Calu3 (cell line): ENCODE data around the gene ZNF454. TPM values are rescaled to one million over a fixed set of nuclear protein-coding genes. Genes with fewer than 3 reads are reported as not detected.

Source experiments
- Bru-seq: library from RNA; stranded (reverse); fragments of 400-500 nt; gene quantifications from one replicate; lab custom pipeline; 2021; lab: Mats Ljungman, UMichigan
- BruChase-seq, 2 experiments: library from RNA; stranded (reverse); fragments of 400-500 nt; gene quantifications; one replicate each; lab custom pipeline; 2021; lab: Mats Ljungman, UMichigan
- BruUV-seq: library from RNA; stranded (reverse); fragments of 400-500 nt; replicated peaks from 2 replicates; lab custom pipeline; 2021; lab: Mats Ljungman, UMichigan
- CTCF ChIA-PET: fragments of 300-600 bp; sonication (Branson Sonifier 250); formaldehyde crosslinking; loops from one replicate; lab custom pipeline; 2022; ENCODE audit warnings: antibody characterized with exemption; lab: Charles Lee
- DNase-seq: peaks from one replicate; pipeline ENCODE4 v3.0.0; 2022
- H3K27ac Mint-ChIP-seq: one replicate; pipeline ENCODE4 v1.8.0; 2022; ENCODE audit warnings: mixed read lengths; ENCODE audit not compliant: unreplicated experiment
- H3K27me3 Mint-ChIP-seq: one replicate; pipeline ENCODE4 v1.8.0; 2022; ENCODE audit warnings: mixed read lengths; ENCODE audit not compliant: unreplicated experiment
- H3K36me3 Mint-ChIP-seq: one replicate; pipeline ENCODE4 v1.8.0; 2022; ENCODE audit warnings: mild to moderate bottlenecking, moderate library complexity, mixed read lengths; ENCODE audit not compliant: insufficient read depth, unreplicated experiment
- H3K4me1 Mint-ChIP-seq: one replicate; pipeline ENCODE4 v1.8.0; 2022; ENCODE audit warnings: mild to moderate bottlenecking, low read depth, mixed read lengths; ENCODE audit not compliant: unreplicated experiment
- H3K4me3 Mint-ChIP-seq: one replicate; pipeline ENCODE4 v1.8.0; 2022; ENCODE audit warnings: mild to moderate bottlenecking, low read depth, moderate library complexity, mixed read lengths; ENCODE audit not compliant: unreplicated experiment
- H3K9me3 Mint-ChIP-seq: one replicate; pipeline ENCODE4 v1.8.0; 2022; ENCODE audit warnings: low read depth, mixed read lengths; ENCODE audit not compliant: unreplicated experiment
- intact Hi-C: fragments of 100-400 bp; cut with micrococcal nuclease; formaldehyde crosslinking; loops from one replicate; pipeline ENCODE4 v1.10.0; 2022; ENCODE audit not compliant: unreplicated experiment
- long read RNA-seq: library from polyadenylated mRNA; stranded (forward); transcript quantifications from one replicate; pipeline ENCODE4 v2.0.0, GENCODE V29; 2022
- total RNA-seq: library from RNA; stranded (reverse); gene quantifications from 2 replicates; pipeline ENCODE4 v1.2.3, GENCODE V29; 2022
- TF ChIP-seq, protein P1 (sequence below): fragments of 200-600 bp; IDR thresholded peaks from one replicate; pipeline ENCODE4 v1.8.0; 2022; ENCODE audit warnings: antibody characterized with exemption; ENCODE audit not compliant: unreplicated experiment

ZNF454 gene
- not detected in 2 replicates for total RNA-seq
- Bru-seq, nascent RNA, result percentile 4 among the genes with signal in this experiment
- percentile 9 among the genes with signal in this experiment for BruChase-seq, experiment 1, labeled RNA remaining after a 6-hour chase
- percentile 11 among the genes with signal in this experiment for BruChase-seq, experiment 2, labeled RNA remaining after a 2-hour chase
- long read RNA-seq, result 0 reads

- no peak within 1 kb of the TSS for H3K27ac Mint-ChIP-seq
- H3K27me3 Mint-ChIP-seq, result no peaks in the 10 kb centered on the region
- H3K9me3 Mint-ChIP-seq, result peaks cover 29% of the 10 kb centered on the region
- intact Hi-C loops, result no loop called here
- H3K4me1 Mint-ChIP-seq, result no peaks in the 10 kb centered on the region
- TF ChIP-seq, protein P1, sequence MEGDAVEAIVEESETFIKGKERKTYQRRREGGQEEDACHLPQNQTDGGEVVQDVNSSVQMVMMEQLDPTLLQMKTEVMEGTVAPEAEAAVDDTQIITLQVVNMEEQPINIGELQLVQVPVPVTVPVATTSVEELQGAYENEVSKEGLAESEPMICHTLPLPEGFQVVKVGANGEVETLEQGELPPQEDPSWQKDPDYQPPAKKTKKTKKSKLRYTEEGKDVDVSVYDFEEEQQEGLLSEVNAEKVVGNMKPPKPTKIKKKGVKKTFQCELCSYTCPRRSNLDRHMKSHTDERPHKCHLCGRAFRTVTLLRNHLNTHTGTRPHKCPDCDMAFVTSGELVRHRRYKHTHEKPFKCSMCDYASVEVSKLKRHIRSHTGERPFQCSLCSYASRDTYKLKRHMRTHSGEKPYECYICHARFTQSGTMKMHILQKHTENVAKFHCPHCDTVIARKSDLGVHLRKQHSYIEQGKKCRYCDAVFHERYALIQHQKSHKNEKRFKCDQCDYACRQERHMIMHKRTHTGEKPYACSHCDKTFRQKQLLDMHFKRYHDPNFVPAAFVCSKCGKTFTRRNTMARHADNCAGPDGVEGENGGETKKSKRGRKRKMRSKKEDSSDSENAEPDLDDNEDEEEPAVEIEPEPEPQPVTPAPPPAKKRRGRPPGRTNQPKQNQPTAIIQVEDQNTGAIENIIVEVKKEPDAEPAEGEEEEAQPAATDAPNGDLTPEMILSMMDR, result no peak
- no peaks in the 10 kb centered on the region for H3K36me3 Mint-ChIP-seq
- BruUV-seq, result no TSS peak
- H3K4me3 Mint-ChIP-seq, result no peak within 1 kb of the TSS
- no peak for DNase-seq
- CTCF ChIA-PET, result no interaction called here
Observed at GRCh38 chr5:178940569-178941360, at the start of gene ZNF454. TSS of gene ZNF454 (plus strand) at chr5:178941198. CDS start at chr5:178942792, 1,594 bp downstream.

GRCh38 chr5:178895615-178896571 is 45.1 kb upstream of the ZNF454 start, which contains the start of gene ZFP2:
TSS of gene ZFP2 (plus strand) at chr5:178895913. CDS start at chr5:178931314, 35,401 bp downstream.
- intact Hi-C loops, result no loop called here
- peak within 1 kb of the TSS; percentile 82 for H3K4me3 Mint-ChIP-seq
- H3K27me3 Mint-ChIP-seq, result no peaks in the 10 kb centered on the region
- H3K9me3 Mint-ChIP-seq, result peaks cover 21% of the 10 kb centered on the region
- peak; percentile 68 for DNase-seq
- BruUV-seq, result no TSS peak
- CTCF ChIA-PET, result interaction anchor here (0.6 kb wide), 1 partner anchor 580 kb away, joined by 3 read pairs; no protein-coding TSS in a partner anchor
- H3K27ac Mint-ChIP-seq, result peak within 1 kb of the TSS; percentile 58
- no peaks in the 10 kb centered on the region for H3K4me1 Mint-ChIP-seq
- TF ChIP-seq, protein P1, result no peak
- H3K36me3 Mint-ChIP-seq, result peaks cover 23% of the 10 kb centered on the region

- intact Hi-C loops, result no loop called here
- Mint-ChIP-seq H3K4me3 (no peak overlapping the region), H3K27ac (no peak overlapping the region), H3K27me3 (no peaks in the 10 kb centered on the region), H3K36me3 (peaks cover 17% of the 10 kb centered on the region), H3K9me3 (peaks cover 29% of the 10 kb centered on the region), H3K4me1 (no peaks in the 10 kb centered on the region)
- CTCF ChIA-PET, result no interaction called here
- TF ChIP-seq, protein P1, result no peak
- DNase-seq, result no peak
- BruUV-seq, result no TSS peak
Observed at GRCh38 chr5:178899289-178899688, 41.7 kb upstream of the ZNF454 start.

- no TSS peak for BruUV-seq
- DNase-seq, result no peak
Observed at GRCh38 chr5:178902849-178903248, 38.1 kb upstream of the ZNF454 start.

More at GRCh38 chr5:178902849-178903248, 38.1 kb upstream of the ZNF454 start:
- TF ChIP-seq, protein P1, result no peak
- Mint-ChIP-seq H3K4me3 (no peak overlapping the region), H3K27ac (no peak overlapping the region), H3K27me3 (no peaks in the 10 kb centered on the region), H3K4me1 (no peaks in the 10 kb centered on the region), H3K9me3 (peaks cover 24% of the 10 kb centered on the region), H3K36me3 (no peaks in the 10 kb centered on the region)
- intact Hi-C loops, result no loop called here
- CTCF ChIA-PET, result no interaction called here
